Measurements from ENCODE around the gene PLXDC1.

- TF ChIP-seq POLR2A (IDR thresholded peaks at IDR 0.05), result no peak
- no peak for TF ChIP-seq CTCF (IDR thresholded peaks at IDR 0.05)
Observed at GRCh38 chr17:39191750-39192510, 40.5 kb upstream of the PLXDC1 start.
